Keratinocyte (primary cell): ENCODE data around the gene GDPD4.

ENCODE experiments used
- EZH2 ChIP-seq: IDR thresholded peaks from one replicate; pipeline ENCODE4 v1.6.1; 2012; ENCODE audit warnings: inconsistent platforms, mild to moderate bottlenecking, low read length, moderate library complexity
- TF ChIP-seq, protein P1 (sequence below), 3 experiments: IDR thresholded peaks in 1 of 3; conservative IDR thresholded peaks in 1 of 3; optimal IDR thresholded peaks in 1 of 3; 2 replicates in 2 of 3; 3 replicates in 1 of 3; pipeline versions ENCODE3 to v1.5.1; 2011; ENCODE audit warnings: low read length in 3 of 3, mild to moderate bottlenecking in 3 of 3, moderate library complexity in 2 of 3, control low read depth in 1 of 3, inconsistent platforms in 1 of 3; ENCODE audit not compliant: insufficient read depth in 2 of 3; ENCODE audit errors: extremely low read depth in 1 of 3

DNA sequence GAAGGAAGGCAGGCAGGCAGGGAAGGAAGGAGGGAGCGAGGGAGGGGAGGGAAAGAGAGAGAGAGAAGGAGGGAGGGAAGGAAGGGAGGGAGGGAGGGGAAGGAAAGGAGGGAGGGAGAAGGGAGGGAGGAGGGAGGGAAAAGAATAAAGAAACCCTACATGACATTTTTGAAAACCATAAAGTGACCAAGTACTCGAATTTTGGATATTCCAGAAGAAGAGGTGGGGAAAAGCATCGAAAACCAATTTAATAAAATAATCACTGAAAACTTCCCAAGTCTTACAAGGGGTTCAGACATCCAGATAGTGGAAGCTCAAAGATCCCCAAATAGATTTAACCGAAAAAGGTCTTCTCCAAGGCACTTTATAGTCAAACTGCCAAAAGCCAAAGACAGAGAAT lies 11.7 kb downstream of the GDPD4 start:
- TF ChIP-seq, protein P1, sequence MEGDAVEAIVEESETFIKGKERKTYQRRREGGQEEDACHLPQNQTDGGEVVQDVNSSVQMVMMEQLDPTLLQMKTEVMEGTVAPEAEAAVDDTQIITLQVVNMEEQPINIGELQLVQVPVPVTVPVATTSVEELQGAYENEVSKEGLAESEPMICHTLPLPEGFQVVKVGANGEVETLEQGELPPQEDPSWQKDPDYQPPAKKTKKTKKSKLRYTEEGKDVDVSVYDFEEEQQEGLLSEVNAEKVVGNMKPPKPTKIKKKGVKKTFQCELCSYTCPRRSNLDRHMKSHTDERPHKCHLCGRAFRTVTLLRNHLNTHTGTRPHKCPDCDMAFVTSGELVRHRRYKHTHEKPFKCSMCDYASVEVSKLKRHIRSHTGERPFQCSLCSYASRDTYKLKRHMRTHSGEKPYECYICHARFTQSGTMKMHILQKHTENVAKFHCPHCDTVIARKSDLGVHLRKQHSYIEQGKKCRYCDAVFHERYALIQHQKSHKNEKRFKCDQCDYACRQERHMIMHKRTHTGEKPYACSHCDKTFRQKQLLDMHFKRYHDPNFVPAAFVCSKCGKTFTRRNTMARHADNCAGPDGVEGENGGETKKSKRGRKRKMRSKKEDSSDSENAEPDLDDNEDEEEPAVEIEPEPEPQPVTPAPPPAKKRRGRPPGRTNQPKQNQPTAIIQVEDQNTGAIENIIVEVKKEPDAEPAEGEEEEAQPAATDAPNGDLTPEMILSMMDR (optimal IDR thresholded peaks at IDR 0.05 in 1 of 3, IDR thresholded peaks at IDR 0.05 in 1 of 3, conservative IDR thresholded peaks at IDR 0.05 in 1 of 3; ENCODE audit: extremely low read depth in 1 of 3, insufficient read depth in 2 of 3, low read length in 3 of 3): no peak
- no peak for TF ChIP-seq EZH2
